Mucosa of gallbladder (tissue), 1 donor: ENCODE measurements around the gene RBP3. TPM values are rescaled to one million over a fixed set of nuclear protein-coding genes. Genes with fewer than 3 reads are reported as not detected.

ENCODE experiments used
- DNase-seq: peaks from one replicate; pipeline ENCODE4 v3.0.0-alpha.2; 2020; ENCODE audit warnings: low spot score
- total RNA-seq: library from RNA; stranded (reverse); gene quantifications from one replicate; pipeline ENCODE4 v1.2.1, GENCODE V29; 2021
- donor health status: DM: no; HTN: no; CAD: no.

Gene RBP3
- not detected for total RNA-seq

DNA sequence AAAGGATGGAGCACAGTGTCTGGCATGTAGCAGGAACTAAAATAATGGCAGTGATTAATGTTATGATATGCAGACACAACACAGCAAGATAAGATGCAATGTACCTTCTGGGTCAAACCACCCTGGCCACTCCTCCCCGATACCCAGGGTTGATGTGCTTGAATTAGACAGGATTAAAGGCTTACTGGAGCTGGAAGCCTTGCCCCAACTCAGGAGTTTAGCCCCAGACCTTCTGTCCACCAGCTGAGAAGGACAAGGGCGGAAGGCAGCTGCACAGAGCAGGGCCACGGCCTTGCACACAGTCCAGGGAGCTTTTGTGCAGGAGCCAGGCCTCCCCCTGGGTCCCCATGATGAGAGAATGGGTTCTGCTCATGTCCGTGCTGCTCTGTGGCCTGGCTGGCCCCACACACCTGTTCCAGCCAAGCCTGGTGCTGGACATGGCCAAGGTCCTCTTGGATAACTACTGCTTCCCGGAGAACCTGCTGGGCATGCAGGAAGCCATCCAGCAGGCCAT lies at the start of gene RBP3:
Gene RBP3 (plus strand): TSS at position 226 of the 514 bp plus-strand sequence. CDS start 122 bp downstream, at position 348.
- DNase-seq = no peak

DNA sequence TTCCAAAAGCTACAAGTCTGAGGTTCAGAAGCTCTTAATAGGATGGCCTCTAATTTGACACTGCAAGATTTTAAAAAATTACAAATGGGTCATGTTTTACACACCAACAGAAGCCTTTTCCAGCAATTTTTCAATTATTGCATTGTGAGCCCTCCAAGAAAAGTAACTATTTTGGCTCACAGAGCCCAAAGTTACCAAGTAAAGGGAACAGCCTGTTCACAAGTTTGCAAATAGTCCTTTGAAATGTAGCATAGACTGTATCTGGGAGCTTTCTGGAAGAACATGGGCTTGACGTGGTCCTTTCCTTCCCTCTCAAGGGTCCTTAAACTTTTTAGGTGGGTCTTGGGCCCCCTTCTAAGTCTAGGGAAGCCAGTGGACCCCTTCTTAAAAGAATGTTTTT lies 49.4 kb upstream of the RBP3 start:
- no peak for DNase-seq

GRCh38 chr10:47299611-47300428 lies 48.3 kb upstream of the RBP3 start, which contains the start of gene GDF10:
Gene GDF10, plus strand, starts transcription at chr10:47300197. Its CDS starts 455 bp downstream, at chr10:47300652.
- DNase-seq = no peak

- DNase-seq = no peak
These were observed 47.7 kb upstream of the RBP3 start for GRCh38 chr10:47300429-47300931.

- DNase-seq = no peak
These were observed 46.3 kb upstream of the RBP3 start for GRCh38 chr10:47301833-47302232.

GRCh38 chr10:47303105-47303504 lies 45.1 kb upstream of the RBP3 start:
- no peak for DNase-seq

DNA sequence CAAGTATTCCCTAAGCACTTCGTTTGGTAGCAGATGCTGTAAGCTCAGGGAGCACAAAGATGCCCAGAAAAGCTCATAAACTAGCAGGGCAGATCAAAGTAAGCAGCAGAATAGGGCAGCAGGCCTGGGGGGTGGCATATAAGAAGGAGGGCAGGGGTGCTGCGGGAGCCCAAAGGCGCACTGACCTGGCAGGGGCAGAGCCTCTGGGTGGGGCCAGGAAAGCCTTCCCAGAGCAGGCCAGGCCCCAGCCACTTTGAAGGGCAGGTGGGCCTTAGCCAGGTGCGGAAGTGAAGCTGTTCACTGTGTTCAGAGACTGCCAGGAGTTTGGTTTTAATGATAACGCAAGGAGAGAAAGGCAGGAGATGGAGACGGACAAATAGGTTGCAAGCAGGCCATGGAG lies 44.3 kb upstream of the RBP3 start:
- no peak for DNase-seq

- DNase-seq = no peak
These were observed 42.6 kb upstream of the RBP3 start for GRCh38 chr10:47305566-47305965.

DNA sequence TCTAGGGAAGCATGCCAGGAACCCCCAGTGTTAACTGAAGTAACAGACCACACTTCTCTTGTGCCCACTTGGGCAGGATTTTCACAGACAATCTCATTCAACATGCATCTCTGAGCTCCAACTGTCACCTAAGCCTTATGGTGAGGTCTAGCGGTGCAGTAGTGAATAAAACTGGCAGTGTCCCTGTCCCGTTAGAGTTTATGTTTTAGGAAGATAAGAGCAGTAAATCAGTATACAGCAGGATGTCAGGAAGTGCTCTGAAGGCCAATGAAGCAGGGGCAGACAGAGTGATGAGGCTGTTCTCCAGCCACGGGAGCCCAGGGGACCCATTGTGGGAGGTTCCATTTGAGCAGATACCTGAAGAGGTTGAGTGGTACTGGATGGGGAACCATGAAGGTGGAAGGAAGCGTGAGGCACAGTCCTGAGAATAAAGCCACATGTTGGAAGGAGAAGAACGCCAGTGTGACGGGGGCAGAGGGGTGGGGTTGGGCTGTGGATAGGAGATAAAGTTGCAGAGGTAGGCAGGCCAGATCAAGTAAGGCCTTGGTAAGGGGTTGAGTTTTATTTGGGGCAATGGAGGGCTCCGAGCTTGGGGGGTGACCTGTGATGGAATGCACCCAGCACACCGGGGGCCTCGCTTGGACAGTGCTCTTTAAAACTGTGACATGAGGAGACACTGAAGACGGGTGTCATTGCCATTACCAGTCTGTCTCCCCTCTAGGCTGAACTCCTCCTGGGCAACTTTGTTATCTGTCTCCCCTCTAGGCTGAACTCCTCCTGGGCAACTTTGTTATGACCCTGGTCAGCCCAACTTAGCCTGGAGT lies 41.6 kb upstream of the RBP3 start:
- DNase-seq = no peak

- no peak for DNase-seq
These were observed 40.8 kb upstream of the RBP3 start for GRCh38 chr10:47307381-47307780.

GRCh38 chr10:47308775-47309174 lies 39.4 kb upstream of the RBP3 start:
- no peak for DNase-seq

- DNase-seq = no peak
These were observed 38.6 kb upstream of the RBP3 start for GRCh38 chr10:47309408-47310089.

DNA sequence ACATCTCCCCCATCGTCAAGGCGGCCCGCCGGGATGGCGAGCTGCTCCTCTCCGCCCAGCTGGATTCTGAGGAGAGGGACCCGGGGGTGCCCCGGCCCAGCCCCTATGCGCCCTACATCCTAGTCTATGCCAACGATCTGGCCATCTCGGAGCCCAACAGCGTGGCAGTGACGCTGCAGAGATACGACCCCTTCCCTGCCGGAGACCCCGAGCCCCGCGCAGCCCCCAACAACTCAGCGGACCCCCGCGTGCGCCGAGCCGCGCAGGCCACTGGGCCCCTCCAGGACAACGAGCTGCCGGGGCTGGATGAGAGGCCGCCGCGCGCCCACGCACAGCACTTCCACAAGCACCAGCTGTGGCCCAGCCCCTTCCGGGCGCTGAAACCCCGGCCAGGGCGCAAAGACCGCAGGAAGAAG lies 38.1 kb upstream of the RBP3 start:
- DNase-seq = no peak

GRCh38 chr10:47311193-47311931 lies 36.8 kb upstream of the RBP3 start:
- peak; percentile 59 for DNase-seq

GRCh38 chr10:47311932-47312662 lies 36.1 kb upstream of the RBP3 start:
- peak; percentile 79 for DNase-seq

DNA sequence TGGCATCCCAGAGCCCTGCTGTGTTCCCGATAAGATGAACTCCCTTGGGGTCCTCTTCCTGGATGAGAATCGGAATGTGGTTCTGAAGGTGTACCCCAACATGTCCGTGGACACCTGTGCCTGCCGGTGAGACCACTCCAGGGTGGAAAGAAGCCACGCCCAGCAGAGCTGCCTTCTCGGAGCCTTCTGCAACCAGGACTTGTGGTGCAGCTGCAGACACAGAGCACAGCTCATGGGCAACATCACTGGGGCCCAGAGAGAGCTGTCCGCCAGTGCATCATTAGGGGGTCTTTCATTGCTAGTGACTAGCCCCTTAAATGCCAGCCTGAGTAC lies 35.5 kb upstream of the RBP3 start:
- DNase-seq = no peak

DNA sequence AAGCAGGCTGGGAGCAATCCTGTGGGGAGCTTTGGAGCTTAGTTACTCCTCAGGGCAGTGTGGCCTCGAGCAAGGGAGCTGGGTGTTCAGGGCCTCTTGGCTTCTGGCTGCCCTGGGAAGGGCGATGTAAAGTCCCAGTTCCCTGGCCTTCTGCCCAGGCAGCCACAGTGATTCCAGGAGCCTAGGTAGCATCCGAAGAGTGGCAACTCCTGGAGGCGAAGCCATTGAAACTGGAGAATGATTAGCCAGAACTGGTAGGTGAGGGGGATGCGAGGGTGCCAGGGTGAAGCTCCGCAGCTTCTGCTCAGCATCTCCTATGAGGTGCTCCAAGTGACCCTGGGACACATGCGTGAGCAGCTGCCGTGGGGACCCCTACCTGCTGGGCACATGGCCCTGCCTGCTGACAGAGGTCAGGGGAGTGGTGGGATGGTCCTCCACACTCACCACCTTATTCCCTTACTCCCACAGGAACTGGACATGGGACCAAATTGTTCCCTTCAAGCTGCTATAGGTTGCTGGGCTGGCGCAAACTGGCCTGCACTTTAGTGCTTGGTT lies 33.7 kb upstream of the RBP3 start:
- DNase-seq = no peak

DNA sequence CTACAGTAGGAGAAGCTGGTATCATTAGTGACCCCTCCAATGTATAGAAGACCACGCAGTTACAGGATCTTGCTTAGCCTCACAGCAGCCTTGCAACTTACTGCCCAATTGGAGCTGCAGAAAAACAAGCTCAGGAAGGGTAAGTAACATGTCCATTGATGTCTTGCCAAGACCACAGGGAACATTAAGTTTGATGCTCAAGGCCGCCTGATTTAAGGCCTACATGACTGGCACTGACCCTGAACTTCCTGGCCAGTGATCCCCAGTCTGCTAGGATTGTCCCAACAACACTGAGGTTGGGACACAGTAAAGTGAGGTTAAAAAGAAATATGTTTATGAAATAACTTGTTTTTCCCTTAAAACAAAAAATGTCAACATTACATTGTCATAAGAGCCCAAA lies 32.7 kb upstream of the RBP3 start:
- DNase-seq = no peak

DNA sequence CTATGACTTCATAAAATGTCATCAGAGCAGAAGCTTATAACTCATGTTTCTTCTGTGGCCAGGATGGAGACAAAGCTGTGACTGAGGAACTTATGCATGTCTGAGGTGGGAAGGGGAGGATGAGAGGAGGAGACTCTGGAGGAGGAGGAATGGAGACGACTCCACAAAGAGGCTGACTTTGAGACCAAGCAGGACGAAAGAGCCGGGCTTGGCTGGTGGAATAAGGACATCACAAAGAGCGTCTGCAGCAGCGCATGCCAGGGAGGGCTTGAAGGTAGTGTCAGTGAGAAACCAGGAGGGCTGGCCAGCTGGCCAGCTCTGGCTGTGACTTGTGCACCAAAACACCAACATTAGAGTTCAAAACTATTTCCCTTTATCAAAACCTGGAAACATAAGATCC lies 32.0 kb upstream of the RBP3 start:
- no peak for DNase-seq

DNA sequence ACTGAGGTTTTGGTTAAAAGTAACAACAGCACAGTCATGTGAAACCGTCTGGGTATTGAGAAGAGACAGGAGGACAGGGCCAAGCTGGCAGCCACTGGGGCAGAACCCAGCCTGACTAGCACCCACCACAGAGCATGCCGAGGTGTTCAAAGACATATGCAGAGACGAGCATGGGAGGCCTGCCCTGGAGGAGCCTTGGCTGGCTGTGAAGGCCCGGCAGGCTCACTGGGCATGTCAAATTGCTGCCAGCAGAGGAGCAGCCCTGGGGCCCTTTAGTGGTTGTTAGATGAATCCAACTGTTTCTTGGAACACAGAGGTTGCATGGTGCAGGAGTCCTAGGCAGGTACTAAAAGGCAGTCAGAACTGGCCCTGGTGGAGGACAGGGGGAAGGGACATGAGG lies 30.9 kb upstream of the RBP3 start:
- DNase-seq = no peak
